Hypothalamus (tissue), 51 donors: Measurements from ENCODE around the gene RNF38.
"Not testable (repeated sequence)": the region's sequence is repeated elsewhere in the genome, so short reads cannot be mapped to it uniquely, and the experiment has no call there.

Experiments used
- DNase-seq, 51 donors: peaks; one replicate each; lab custom pipeline; 2025; lab: John Stamatoyannopoulos, UW

Gene RNF38

DNA sequence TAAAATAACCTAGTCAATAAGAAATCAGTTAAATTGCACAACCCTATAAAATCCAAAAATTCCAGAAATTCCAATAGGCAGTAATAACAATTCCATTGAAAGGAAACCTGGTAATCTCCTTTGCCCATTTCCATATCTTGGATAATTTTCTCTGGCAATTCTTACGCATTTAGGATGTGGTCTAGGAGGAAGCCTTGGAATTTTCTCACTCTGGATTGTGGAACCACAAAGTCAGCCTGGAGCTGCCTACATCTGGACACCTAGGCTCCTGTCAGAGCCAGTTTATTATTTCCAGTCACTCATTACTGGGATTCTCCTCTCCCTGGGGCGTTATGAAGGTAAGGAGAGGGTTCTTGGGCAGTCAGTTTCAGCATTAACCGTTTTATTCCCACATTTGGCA is 101.5 kb downstream of the RNF38 start:
- DNase-seq = no peak

DNA sequence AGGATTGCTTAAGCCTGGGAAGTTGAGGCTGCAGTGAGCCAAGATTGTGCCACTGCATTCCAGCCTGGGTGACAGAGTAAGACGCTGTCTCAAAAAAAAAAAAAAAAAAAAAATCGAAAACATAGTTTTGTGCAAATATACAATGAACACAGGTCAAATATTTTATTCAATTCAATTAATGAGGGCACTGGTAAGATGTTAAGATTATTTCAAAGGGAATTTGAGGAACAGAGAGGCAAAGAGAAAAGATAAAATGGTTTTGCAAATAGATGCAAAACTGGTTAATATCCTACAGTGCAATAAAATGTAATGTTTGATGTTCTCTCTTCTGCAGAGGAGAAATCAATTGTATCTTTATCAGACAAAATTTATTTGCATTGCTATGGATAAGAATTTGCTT is 102.3 kb downstream of the RNF38 start:
- DNase-seq = no peak

DNA sequence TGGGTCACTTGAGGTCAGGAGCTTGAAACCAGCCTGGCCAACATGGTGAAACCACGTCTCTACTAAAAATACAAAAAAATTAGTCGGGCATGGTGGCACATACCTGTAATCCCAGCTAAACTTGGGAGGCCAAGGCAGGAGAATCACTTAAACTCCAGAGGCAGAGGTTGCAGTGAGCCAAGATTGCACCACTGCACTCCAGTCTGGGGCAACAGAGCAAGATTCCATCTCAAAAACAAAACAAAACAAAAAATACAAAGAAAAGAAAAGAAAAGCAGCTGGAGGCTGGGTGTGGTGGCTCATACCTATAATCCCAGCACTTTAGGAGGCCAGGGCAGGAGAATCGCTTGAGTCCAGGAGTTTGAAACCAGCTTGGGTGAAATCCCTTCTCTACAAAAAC is 105.1 kb downstream of the RNF38 start:
- DNase-seq = not testable (repeated sequence)

DNA sequence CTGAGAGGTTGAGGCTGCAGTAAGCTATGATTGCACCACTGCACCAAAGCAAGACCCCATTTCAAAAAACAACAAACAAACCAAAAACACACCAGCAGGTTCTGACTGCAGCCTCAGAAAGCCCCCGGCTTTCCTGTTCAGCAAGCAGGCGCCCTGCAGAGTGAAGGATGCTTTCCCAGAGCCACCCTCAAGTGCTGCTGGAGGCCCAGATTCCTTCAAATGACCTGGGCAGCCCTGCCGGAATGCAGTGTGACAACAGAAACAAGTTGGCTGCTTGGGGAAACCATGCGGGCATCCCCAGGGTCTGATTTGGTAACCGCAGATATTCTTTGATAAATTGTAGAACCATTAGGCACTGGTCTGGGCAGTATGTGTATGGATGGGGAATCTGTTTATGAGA is 106.2 kb downstream of the RNF38 start:
- no peak for DNase-seq

DNA sequence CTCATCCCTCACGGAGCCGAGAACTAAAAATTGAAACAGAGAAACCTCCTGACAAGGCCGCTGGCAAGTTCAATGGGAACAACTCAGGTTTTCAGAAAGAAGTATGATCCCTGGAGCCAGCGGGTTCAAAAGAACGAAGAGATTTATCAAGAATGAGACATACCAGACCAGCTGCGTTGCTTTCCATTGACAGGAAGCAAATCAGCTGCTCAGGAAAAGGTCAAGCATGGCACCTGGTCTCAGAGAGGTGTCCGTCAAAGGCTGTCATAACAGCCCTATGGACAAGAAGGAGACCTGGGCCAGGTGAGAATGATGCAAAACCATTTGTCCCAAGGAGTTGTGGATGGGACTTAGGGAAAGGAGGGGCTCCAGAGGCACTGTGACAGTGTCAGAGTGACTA is 106.9 kb downstream of the RNF38 start:
- no peak for DNase-seq

DNA sequence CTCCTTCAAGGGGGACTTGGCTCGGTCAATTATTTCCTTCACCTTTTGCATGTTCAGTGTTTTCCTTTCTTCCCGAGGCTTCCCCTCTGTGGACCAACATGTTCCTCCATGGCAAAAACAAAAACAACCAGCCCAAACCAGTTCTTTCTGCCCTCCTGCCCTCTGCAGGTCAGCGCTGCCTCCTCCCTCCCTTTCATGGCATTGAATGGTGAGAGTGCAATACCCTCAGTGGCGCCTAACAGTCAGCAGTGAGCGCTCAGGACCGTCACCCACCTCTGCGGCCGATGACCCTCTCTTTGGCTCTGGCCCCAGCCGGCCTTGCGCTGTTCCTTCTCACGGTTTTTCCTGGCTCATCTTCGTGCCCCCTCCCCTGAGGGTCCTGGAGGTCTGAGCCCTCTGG is 107.4 kb downstream of the RNF38 start:
- DNase-seq = no peak

DNA sequence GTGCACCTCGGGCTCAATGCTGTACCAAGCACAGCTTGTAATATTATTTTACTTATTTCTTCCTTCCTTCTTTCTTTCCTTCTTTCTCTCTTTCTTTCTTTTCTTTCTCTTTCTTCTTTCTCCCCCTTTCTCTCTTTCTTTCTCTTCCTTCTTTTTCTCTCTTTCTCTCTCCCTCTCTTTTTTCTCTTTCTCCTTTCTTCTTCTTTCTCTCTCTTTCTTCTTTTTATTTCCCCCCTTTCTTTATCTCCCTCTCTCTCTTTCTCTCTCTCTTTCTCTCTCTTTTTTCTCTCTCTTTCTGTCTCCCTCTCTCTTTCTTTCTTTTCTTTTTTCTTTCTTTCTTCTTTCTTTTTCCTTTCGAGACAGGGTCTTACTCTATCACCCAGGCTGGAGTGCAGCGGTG is 109.1 kb downstream of the RNF38 start:
- DNase-seq = no peak

DNA sequence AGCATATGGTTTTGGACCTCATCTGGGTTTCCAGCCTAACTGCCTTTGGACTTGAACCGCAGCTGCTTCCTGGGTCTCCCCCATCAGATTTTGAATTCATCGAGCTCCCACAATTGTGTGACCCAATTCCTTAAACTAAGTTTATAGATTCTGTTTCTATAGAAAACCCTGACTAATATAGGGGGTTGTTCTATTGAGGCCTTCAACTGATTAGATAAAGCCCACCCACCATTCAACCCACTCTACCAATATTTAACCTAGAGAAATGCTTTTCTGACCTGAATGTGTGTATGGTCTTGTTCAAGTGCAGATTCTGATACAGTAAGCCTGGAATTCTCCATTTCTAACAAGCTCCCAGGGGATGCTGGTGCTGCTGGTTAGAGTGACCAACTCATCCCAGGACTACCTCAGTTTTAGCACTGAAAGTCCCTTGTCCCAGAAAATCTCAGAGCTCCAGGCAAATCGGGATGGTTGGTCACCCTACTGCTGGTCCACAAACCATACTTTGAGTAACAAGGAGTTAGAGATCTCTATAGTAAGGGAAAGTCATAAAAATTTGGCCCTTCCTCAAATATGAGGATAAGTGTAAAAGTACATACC is 110.1 kb downstream of the RNF38 start:
- DNase-seq = no peak

DNA sequence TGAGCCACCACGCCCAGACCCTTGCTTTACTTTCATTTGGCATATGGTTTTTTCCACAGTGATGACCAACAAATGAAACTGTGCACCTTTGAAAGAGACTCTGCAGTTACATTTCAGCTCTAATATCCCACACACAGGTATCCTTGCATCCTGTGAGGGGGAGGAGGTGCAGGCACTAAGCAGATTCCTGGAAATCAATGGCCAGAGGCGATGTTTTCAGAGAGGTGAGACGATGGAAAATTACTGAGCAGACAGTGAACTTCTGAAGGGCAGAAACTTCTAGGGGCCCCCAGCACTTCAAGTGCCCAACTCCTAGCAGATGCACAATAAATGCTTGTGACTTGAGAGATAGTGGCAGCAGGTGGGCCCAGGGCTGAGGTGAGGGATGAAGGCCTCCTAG is 112.0 kb downstream of the RNF38 start:
- DNase-seq = no peak
